GM12878 (cell line): Measurements from ENCODE around the gene SPDYE4.

ENCODE experiments used
- JUND ChIP-seq: IDR thresholded peaks from 2 replicates; pipeline ENCODE4 v1.6.1; 2012; ENCODE audit warnings: low read depth, mild to moderate bottlenecking, low read length, improper control_type of control experiment, moderate library complexity
- MAX ChIP-seq: IDR thresholded peaks from 2 replicates; pipeline ENCODE4 v1.6.1; 2012; ENCODE audit warnings: low read depth, low read length, improper control_type of control experiment
- SKIL ChIP-seq: fragments of 450-650 bp; IDR thresholded peaks from 2 replicates; pipeline ENCODE4 v1.6.1; 2017; ENCODE audit warnings: mild to moderate bottlenecking, low read depth, inconsistent platforms; ENCODE audit not compliant: poor library complexity, severe bottlenecking
- ZNF274 ChIP-seq: IDR thresholded peaks from one replicate; pipeline ENCODE4 v1.8.0; 2011; ENCODE audit not compliant: insufficient read length, insufficient read depth
- ZSCAN29 ChIP-seq: fragments of 450-650 bp; IDR thresholded peaks from 2 replicates; pipeline ENCODE4 v1.6.1; 2017; ENCODE audit warnings: mild to moderate bottlenecking, moderate library complexity

- TF ChIP-seq SKIL: no peak
- TF ChIP-seq ZSCAN29: no peak
- TF ChIP-seq ZNF274: no peak
- no peak for TF ChIP-seq MAX
- no peak for TF ChIP-seq JUND
Observed at GRCh38 chr17:8729860-8730259, 28.5 kb downstream of the SPDYE4 start.
